Activated gamma-delta T cell treated with anti-CD3 and anti-CD28 coated beads, Interleukin-2, amount 50 U/mL, for 16 hours (primary cell): ENCODE data around the gene SELPLG.
"Not testable (repeated sequence)": the region's sequence is repeated elsewhere in the genome, so short reads cannot be mapped to it uniquely, and the experiment has no call there.

Experiments
- DNase-seq: peaks from one replicate; pipeline ENCODE4 v3.0.0-alpha.2; 2020; ENCODE audit warnings: low read depth

SELPLG gene, protein sequence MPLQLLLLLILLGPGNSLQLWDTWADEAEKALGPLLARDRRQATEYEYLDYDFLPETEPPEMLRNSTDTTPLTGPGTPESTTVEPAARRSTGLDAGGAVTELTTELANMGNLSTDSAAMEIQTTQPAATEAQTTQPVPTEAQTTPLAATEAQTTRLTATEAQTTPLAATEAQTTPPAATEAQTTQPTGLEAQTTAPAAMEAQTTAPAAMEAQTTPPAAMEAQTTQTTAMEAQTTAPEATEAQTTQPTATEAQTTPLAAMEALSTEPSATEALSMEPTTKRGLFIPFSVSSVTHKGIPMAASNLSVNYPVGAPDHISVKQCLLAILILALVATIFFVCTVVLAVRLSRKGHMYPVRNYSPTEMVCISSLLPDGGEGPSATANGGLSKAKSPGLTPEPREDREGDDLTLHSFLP

DNA sequence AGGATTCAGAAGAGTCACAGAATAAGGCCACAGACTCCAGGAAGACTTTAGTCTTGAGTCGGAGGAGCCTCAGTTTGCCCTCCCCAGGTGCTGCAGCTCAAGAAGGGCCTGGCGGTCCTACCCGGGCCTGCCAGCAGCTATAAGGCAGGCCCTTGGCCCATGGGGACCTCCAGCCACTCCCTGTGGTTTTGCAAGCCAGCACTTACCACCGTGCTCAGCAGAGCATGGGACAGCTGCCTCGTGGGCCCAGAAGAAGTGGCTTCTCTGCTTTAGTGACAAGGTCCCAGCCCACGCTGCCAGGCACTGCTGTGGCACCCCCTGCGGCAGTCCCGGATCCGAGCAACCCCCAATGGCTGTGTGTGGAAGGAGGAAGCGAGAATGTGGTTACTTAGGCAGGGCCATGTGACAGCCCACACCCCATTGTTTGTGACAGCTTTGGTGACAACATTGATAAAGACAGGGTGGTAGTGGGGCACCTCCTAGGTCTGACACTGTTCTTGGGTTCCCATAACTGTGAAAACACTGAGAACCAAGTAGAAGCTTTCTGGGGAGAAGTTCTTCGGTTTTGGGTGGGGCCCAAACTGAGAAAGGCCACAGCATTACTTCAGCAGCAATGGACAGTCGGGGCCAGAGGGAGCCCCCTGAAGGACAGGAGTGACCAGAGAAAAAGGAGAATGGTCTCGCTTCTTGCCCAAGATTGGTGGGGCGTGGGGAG is at the start of gene SELPLG:
Gene SELPLG, minus strand, starts transcription at position 361 of the 715 bp plus-strand sequence. CDS start 9,587 bp downstream, outside the sequence.
- DNase-seq: peak; percentile 69

DNA sequence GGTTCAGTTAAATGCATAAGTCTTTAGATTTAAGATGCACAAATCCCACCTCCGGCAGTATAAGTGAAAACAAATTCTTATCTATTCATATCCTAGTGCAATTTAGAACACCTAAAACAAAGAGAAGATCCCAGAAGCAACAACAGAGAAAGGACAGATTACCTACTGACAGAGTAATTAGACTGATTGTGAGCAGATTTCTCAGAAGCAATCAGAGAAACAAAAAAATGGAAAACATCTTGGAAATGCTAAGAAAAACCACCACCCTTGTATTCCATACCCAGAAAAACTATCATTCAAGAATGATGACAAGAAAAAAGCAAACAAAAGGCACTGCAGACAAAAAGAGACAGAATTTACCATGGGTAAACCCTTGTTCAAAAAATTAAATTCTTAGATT is 47.6 kb upstream of the SELPLG start:
- no peak for DNase-seq

DNA sequence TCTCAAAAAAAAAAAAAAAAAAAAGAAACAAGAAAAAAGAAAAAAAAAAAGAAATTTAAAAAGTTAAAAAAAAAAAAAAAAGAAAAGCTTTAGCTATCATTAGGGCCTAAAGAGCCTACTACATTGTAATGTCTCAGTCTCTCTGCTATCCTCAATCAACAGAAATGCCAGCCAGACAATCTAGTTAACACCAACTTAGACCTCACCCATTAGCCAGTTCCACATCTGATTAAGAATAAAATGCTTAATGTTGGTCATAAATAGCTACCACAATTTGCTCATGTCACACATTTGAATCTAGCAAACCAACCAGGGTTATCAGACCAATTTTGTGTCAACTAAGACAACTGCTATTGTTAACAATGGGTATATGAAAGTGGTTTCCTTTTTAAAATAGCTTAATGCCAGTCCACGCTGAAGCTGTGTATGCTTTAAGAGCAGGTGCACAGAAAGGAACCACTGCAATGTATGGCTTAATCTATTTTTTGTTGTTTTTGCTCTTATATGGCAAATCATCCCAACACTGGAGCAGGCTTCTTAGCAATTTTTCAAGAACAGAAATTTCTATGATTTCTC is 45.5 kb upstream of the SELPLG start:
- DNase-seq: no peak

DNA sequence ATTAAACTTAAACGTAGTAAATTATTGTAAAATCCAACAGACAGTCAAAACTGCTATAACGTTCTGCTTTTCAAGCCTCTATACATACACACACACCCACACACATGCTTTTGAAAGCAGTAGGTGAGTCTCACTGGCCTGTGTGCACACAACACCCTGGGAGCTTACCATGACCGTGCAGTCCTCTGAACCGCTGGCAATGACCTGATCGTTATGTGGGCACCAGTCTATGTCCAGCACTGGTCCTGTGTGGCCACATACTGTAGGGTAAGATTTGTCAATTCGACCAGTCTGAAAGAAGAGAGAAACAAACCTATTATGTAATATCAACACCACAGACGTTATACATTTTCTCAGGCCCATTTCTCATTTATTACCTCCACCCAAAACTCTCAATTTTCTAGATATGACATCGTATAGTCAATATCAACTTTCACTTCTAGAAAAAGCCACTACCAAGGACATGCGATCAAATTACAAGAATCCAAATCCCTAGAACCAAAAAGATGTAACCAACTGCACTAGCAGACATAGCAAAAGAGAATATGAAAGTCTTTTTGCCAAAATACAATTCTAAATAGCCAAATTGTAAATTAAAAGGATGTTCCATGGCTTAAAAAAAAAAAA is 44.5 kb upstream of the SELPLG start:
- no peak for DNase-seq

DNA sequence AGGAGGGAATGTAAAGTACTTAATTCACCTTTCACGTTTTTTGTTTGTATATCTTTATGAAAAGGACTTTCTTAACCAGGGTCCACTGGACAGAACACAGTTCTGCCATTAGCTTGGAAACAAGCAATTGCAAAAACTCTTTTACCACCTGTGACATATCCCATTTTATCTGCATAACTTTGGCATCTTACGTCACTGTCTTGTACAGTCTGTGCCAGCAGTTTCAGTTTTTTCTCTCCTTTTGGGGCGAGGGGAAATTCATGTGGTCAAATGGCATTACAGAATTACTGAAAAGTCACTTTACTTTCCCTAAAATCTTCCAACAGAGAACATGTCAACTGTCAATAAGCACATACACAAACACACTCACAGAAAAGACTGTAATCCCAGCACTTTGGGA is 43.7 kb upstream of the SELPLG start:
- DNase-seq: no peak

DNA sequence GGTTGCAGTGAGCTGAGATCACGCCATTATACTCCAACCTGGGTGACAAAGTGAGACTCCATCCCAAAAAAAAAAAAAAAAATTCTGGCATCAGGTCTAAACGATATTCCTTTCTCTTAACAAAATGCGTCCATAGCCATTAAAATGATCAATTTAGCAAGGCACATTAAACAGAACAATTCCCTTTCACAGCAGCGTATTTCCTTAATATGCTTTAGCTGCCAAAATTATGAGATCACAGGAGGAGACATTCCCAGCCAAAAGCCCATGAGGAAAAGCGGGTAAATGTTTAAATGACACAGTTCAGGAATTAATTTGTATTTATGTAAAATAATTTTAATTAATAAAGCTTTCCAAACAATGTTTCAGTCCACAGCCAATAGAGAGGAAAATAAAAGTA is 43.0 kb upstream of the SELPLG start:
- DNase-seq: no peak

DNA sequence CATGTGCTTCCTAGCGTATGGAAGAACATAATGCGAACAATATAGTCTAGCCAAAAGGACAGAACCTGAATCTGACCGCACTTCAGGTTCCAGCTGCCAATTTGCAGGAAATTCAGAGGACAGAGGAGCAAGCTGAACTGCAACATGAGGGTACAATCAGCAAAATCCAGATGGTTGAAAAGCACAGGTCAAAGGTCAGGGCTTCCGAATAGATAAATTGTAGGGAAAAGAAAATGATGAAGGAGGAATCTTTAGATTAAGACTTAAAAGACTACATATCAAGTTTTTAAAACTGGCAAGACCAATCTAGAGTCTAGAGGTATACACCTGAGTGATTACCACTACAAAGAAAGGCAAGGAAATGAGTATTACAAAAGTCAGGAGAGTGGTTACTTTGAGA is 42.1 kb upstream of the SELPLG start:
- no peak for DNase-seq

DNA sequence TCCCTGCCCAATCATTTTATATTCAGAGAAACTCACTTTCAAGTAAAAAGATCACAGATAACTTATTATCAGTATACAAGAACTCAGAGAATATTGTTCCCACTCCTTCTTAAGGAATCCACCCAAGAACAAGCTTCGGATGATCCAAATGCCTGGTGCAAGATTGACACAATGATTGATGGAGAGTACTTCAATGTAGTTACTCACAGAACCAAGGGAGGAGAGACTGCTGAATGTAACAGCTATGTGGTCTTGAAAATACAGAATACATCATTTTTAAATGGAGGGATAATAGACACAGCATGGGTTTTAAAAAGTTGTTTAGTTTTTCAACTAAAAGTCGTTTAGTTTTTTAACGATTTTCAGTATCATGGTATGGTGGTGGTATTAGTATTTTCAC is 38.4 kb upstream of the SELPLG start:
- no peak for DNase-seq

DNA sequence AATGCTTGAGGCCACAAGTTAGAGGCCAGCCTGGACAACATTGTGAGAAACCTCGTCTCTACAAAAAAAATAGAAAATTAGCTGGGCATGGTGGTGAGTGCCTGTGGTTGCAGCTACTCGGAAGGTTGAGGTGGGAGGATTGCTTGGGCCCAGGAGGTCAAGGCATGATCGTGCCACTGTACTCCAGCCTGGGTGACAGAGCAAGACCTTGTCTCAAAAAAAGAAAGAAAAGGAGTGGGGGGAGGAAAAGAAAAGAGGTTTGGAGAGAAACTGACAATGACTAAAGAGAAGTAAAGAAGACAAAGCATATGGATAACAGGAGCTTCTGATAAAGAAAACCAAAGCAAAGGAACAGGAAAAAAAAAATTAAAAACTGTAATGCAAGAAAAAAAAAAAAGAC is 37.4 kb upstream of the SELPLG start:
- DNase-seq: no peak

DNA sequence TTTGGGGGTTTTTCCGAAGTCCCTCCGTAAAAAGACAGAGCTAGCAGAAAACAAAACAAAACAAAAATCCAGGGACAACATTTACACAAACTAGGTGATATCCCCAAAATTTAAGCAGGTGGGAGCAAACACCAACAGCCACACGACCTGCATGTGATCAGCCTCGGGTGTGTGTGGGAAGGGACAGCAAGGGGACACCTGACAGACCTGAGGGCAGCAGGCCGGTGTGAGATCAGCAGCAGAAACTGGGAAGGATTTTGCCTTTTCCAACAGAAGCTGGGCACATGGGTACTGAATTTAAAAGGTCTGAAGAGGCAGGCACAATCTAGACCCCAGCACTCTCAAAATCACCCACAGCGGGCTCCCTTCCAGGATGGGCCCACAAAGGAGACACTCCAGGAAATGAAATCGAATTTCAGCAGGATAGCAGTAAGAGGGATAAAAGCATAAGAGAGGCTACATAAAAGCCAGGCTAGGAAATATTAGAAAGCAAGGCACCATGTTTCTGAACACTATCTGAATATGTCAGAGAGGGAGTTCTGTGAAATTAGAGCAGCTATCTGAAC is 36.5 kb upstream of the SELPLG start:
- no peak for DNase-seq

DNA sequence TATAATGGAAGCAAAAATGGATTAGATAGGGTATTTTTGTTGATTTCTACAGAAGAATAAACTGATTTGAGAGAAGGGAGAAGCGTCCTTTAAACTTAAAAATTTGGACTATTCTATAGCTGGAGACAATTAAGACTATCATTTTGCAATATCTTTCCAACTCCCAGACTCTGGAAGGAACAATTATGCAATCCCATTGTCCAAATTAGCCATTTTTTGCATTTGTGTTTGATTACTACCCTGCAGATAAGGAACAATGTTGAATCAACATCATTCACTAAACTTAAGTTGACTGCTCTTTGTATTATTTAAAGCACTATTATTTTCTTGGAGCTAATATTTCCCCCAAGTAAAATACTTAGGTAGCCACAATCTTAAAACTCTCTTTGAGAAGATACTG is 34.8 kb upstream of the SELPLG start:
- no peak for DNase-seq

DNA sequence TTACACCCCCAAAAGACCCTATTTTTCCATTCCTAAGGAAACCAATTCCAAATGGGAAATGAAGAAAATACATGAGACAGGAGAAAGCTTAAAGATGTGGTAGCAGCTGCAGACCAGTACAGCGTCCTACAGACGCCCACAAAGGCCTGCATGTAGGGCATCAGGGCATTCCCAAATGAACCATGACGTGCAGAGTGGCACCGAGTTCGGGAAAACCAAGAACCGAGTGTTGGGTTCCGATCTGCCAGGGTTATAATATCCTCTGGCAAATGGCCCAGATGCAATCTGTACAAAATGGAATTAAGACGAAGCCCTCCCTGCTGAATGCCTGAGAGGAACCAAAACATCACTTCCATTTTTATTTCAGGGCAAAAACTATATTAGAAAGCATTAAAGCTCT is 34.4 kb upstream of the SELPLG start:
- no peak for DNase-seq

DNA sequence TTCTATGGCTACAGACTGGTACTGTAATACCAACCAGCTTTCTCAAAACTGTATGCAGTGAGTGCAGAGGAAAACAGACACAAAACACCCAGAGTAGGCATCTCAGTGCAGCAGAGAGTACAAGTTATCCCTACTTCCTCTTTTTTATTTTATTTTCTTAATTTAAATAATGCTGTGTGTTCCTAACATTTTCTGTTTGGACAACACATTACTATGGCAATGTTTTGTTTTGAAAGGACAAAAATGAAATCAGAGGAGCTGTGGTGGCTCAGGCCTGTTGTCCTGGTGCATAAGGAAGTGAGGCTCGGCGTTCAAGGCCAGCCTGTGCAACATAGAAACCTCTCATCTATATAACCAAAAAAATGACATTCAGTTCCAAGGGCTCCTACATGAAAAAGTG is 33.7 kb upstream of the SELPLG start:
- no peak for DNase-seq

DNA sequence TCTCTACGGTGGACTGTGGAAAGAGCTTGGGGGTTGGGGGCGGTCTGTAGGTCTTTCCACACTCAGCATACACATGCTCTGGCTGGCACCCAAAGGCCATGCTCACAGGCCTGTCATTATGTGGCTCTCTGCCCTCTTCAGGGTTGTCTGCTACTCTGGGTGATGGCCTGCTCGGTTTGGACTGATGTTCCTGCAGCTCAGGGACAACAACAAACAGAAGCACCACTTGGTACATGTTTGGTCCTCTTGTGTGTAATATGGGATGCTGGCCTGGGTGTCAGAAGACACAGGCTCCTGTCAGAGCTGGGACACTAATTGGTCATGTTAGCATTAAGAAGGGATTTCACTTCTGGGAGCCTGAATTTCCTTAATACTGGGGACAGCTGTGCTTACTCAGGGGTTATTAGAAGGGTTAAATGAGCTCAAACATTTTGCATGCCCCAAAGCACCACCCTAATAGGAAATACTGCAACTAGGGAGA is 32.7 kb upstream of the SELPLG start:
- DNase-seq: no peak

DNA sequence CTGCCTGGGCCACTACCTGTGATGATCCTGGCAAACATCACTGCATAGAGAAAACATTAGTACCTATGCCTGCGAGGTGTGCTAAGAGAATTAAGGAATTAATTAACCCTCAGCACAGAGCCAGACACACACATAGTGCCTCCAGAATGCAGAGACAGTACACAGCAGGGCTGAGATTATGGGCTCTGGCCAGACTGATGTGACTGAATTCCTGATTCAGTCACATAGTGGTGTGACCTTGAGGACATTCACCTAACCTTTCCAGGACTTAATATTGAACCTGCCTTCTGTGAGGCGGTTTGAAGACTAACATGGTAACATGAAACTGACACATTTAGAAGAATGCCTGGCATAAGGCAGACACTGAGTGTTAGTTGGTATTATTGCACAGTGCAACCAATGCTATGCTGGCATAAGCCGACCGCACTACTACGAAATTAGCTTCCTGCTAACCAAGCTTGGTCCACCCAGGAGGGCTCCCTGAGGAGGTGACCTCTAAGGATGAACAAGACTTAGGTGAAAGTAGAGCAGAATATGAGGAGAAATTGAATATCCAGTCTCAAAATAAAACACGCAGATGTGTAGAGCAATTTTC is 32.0 kb upstream of the SELPLG start:
- DNase-seq: no peak

DNA sequence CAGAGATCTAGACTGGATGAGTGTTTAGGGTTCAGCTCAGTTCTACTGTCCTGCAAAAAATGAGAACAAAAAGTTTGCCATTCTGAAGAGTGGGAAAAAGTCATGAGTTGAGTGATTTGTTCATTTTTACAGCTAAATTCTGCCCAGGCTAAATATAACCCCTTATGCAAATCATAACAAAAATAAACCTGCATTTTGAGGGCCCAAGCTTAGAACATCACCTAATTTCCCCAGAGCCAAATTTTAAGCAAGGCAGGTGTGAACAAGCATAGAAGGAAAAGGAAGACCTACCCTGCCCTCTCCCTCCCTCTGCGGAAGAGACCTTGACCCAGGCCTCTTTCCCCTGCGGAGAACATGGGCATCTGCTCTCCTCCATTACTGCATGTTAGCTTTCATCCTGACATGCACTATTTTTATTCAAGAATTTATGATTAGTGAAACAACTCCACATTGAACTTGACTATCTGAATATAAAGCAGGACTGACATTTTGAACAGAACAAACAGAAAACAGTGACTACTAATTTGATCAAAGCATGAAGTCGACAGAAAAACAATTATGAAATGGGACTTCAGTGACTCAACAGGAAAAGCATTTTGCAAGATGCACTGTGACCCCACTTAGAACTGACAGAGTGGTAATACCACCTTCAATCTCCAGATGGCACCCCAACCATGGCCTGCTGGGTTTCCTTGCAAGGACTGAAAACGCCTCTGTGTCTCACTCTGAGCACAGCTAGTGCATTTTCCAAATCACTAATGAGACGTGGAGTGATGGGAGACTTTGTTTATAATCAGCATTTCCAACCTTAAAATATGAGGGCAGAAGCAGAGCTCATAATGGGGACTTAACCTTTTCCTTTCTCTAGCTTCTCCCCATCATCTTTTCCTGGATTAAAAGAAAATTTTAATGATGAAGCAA is 30.9 kb upstream of the SELPLG start:
- DNase-seq: peak; percentile 79

DNA sequence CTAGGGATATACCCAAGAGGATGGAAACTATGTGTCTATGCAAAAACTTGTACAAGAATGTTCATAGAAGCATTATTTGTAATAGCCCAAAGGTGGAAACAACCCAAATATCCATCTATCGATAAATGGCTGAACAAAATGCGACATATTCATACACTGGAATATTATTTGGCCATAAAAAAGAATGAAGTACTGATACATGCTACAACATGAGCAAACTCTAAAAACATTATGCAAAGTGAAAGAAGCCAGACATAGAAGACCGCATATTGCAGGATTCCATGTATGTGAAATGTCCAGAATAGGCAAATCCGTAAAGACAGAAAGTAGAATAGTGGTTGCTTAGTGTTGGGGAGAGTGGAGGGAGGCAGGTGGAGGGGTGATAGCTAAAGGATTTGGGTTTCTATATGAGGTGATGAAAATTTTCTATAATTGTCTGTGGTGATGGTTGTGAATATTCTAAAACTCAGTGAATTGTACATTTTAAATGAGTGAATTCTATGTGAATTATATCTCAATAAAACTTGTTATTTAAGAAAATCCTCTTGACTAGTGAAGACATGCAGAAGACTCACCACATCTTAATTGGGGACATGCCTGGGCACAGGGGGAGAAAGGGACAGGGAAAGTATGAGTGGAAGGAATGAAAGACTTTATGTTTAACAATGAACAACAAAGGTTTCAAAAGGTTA is 29.8 kb upstream of the SELPLG start:
- DNase-seq: no peak

DNA sequence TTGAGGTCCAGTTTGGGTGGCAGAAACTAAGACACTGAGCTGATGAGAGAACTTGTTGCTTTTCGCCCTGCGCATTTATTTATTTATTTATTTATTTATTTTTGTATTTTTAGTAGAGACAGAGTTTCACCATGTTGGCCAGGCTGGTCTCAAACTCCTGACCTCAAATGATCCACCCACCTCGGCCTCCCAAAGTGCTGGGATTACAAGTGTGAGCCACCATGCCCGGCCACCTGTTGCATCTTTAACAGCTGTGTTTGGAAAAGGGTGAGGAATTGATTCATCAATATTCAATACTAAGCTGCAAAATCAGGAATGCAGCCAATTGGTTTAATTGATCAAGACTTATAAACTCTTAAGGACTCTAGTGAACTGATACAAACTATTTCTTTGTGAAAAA is 24.4 kb upstream of the SELPLG start:
- not testable (repeated sequence) for DNase-seq

DNA sequence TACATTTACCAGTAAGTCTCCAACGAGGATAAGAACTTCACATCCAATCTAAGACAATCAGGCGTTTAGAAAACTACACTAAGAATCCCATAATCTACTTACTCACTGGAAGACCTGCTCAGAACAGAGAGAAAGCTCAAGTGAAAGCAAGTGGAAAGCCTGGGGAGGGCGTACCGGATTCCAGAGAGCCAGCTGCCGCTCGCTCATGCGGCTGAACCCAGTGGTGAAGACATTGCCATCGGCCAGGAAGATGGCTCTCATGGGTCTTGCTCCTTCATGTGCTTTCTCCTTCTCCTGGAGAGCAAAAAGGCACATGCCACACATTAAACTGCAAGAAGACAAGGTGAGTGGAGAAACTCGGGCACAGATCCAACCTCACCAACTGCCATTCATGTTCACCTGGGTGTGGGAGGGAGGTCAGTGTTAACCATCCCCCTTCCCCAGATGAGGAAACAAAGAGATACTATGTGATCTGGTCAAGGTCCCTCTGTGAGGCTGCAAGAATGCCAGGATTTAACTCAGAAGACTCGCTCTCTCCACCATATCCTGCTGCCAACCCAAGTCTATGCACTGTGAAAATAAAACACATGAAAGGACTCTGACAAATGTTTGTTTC is 23.5 kb upstream of the SELPLG start:
- no peak for DNase-seq

DNA sequence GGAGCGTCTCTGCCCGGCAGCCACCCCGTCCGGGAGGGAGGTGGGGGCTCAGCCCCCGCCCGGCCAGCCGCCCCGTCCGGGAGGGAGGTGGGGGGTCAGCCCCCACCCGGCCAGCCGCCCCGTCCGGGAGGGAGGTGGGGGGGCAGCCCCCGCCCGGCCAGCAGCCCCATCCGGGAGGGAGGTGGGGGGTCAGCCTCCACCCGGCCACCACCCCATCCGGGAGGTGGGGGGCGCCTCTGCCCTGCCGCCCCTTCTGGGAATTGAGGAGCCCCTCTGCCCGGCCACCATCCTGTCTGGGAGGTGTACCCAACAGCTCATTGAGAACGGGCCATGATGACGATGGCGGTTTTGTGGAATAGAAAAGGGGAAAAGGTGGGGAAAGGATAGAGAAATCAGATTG is 22.6 kb upstream of the SELPLG start:
- DNase-seq: not testable (repeated sequence)
